Mucosa of descending colon (tissue), 3 donors: ENCODE results near the gene SPRR1A. TPM values are rescaled to one million over a fixed set of nuclear protein-coding genes. Genes with fewer than 3 reads are reported as not detected.

Source experiments
- ATAC-seq: fragments of 200-7000 bp; cut with Tn5 transposase; one replicate; pipeline ENCODE4 v1.9.1; 2020; ENCODE audit warnings: mild to moderate bottlenecking, moderate library complexity
- DNase-seq, 3 donors: peaks; one replicate each; pipeline ENCODE4 v3.0.0-alpha.2; 2020
- H3K36me3 ChIP-seq: fragments of 200-600 bp; one replicate; pipeline ENCODE4 v1.8.0; 2021; ENCODE audit warnings: low read depth, mild to moderate bottlenecking
- H3K4me1 ChIP-seq: fragments of 200-600 bp; one replicate; pipeline ENCODE4 v1.8.0; 2021; ENCODE audit warnings: low read depth, mild to moderate bottlenecking
- H3K4me3 ChIP-seq: fragments of 200-600 bp; one replicate; pipeline ENCODE4 v1.8.0; 2021; ENCODE audit warnings: mild to moderate bottlenecking
- H3K9me3 ChIP-seq: fragments of 200-600 bp; one replicate; pipeline ENCODE4 v1.8.0; 2021; ENCODE audit warnings: mild to moderate bottlenecking
- intact Hi-C, 2 donors: fragments of 100-400 bp; cut with DNase I in 1 of 2; cut with micrococcal nuclease in 1 of 2; formaldehyde crosslinking; loops; one replicate each; pipeline versions ENCODE4 v1.11.0 to v1.11.1; 2022; cut with DNase I, micrococcal nuclease
- total RNA-seq, 3 donors: library from RNA; stranded (reverse); fragmentation: NEBNext Ultra II Directional in 2 of 3; extraction: Animal tissue kit (Norgen Biotek cat#: 25700) in 2 of 3; gene quantifications; one replicate each; pipeline versions ENCODE4 v1.2.1 to v1.2.4, GENCODE V29; 2021 to 2023
- TF ChIP-seq, protein P1 (sequence below): fragments of 200-600 bp; IDR thresholded peaks from one replicate; pipeline ENCODE4 v1.8.0; 2022; ENCODE audit warnings: antibody characterized with exemption, mild to moderate bottlenecking
- donor health status: DM: no; HTN: no; CAD: no; lungs with moderate emphysema.
- donor health status: DM: no; HTN: no; CAD: no.
- donor health status: DM: no; HTN: yes; CAD: no.

The SPRR1A gene
- total RNA-seq, 3 donors from 2014 or later, result not detected

DNA sequence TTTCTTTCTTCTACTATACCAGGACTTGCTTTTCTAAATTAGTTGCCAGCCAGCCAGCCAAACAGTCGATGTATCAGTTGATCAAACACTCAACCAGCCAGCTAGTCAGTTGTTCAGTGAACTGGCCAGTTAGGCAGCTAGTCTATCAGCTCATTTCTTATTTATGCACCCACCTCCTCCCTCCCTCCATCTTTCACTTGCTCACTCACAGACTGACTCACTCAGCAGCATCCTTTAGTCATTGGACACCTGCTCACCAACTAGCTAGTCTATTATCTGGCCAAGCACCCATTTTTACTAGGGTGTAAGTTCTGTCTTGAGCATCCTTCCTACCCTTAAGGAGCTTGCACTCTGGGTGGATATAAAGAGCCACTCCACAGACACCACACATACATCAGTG is 19.3 kb upstream of the SPRR1A start:
- TF ChIP-seq, protein P1, sequence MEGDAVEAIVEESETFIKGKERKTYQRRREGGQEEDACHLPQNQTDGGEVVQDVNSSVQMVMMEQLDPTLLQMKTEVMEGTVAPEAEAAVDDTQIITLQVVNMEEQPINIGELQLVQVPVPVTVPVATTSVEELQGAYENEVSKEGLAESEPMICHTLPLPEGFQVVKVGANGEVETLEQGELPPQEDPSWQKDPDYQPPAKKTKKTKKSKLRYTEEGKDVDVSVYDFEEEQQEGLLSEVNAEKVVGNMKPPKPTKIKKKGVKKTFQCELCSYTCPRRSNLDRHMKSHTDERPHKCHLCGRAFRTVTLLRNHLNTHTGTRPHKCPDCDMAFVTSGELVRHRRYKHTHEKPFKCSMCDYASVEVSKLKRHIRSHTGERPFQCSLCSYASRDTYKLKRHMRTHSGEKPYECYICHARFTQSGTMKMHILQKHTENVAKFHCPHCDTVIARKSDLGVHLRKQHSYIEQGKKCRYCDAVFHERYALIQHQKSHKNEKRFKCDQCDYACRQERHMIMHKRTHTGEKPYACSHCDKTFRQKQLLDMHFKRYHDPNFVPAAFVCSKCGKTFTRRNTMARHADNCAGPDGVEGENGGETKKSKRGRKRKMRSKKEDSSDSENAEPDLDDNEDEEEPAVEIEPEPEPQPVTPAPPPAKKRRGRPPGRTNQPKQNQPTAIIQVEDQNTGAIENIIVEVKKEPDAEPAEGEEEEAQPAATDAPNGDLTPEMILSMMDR, result no peak
- Histone ChIP-seq H3K9me3 (no peaks in the 10 kb centered on the region), H3K4me1 (no peaks in the 10 kb centered on the region), H3K4me3 (no peak overlapping the region), H3K36me3 (no peaks in the 10 kb centered on the region)
- intact Hi-C loops, result no loop called here
- ATAC-seq (no peak), DNase-seq (no peak)

DNA sequence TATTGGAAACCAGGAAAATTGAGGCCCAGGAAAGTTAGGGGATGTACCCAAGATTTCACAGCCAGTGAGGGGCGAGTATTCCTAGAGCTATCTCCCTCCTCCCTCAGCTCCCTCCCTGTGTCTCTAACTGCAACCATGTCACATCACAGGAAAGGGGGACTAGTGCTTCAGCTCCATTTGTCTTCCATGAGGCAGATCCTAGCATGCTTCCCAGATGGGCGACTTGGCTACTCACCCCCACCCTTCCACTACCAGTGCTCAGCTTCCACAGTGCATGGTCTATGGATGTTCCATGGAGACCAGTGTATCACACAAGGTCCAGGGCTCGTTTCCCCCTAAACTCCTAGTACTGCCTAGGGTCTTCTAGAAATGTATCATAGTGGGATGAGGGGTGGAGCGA is 18.0 kb upstream of the SPRR1A start:
- ATAC-seq (no peak), DNase-seq (no peak)
- no peaks in the 10 kb centered on the region for H3K36me3 ChIP-seq
- H3K9me3 ChIP-seq, result no peaks in the 10 kb centered on the region
- H3K4me1 ChIP-seq, result no peaks in the 10 kb centered on the region
- H3K4me3 ChIP-seq, result no peak overlapping the region
- TF ChIP-seq, protein P1, result no peak
- intact Hi-C loops, result no loop called here

DNA sequence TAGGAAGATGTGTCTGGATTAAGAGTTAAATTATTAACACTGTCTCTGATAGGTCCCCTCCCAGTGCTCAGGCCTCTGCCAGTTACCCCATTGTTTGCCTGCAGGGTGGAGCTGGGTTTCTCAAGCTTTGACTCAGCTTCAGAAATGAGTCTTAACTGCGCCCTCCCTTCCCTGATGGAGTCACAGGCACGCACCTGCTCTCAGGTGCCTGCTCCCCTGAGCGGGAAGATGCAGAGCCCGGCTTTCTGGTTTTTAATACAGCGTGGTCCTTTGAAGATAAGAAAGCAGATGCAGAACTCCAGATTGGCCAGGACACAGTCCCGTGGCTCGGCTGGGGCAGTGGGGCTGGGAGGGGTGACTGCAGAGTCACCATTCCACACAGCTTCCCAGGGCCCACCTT is 16.7 kb upstream of the SPRR1A start:
- no peaks in the 10 kb centered on the region for H3K9me3 ChIP-seq
- TF ChIP-seq, protein P1, result no peak
- no peaks in the 10 kb centered on the region for H3K4me1 ChIP-seq
- ATAC-seq (no peak), DNase-seq (no peak)
- intact Hi-C loops, result no loop called here
- no peak overlapping the region for H3K4me3 ChIP-seq
- H3K36me3 ChIP-seq, result no peaks in the 10 kb centered on the region

DNA sequence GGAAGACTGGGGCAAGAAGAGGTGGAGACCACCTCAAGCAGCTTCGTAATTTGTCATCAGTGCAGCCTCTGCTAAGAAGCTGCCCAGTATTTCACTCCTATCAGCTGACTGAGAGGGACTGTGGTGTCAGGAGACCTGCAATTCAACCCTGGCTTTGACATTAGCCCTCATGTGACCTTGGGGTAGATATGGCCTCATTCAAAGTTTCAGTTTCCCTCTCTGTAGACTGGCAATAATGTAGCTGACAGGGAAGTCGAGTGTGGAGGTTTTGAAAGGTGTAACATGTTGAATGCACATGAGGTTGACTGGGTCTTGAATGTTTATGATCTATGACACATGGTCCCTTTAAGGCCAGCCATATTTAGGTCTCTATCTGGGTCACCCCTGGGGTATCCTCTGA is 15.6 kb upstream of the SPRR1A start:
- TF ChIP-seq, protein P1, result no peak
- Histone ChIP-seq H3K36me3 (no peaks in the 10 kb centered on the region), H3K4me3 (no peak overlapping the region), H3K4me1 (no peaks in the 10 kb centered on the region), H3K9me3 (no peaks in the 10 kb centered on the region)
- intact Hi-C loops, result no loop called here
- no peak for ATAC-seq
- no peak for DNase-seq

DNA sequence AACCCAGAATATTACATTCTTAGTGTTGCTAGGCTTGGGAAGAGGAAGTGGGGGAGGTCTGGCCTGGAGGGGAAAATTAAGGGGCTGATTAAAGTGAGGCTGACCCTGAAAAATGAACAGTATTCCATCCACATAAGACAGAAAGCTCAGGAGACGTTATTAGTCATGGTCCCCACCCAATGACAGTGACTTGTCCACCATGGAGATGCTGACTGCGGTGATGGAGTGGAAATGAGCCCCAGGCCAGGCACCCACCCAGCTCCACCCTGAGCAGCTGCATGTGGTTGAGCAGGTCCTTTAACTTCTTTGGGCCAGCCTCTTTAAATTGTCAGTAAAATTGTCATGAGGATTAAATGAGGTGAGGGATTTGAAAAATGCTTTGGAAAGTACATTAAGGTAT is 14.8 kb upstream of the SPRR1A start:
- no peak overlapping the region for H3K4me3 ChIP-seq
- H3K9me3 ChIP-seq, result no peaks in the 10 kb centered on the region
- intact Hi-C loops, result no loop called here
- no peaks in the 10 kb centered on the region for H3K4me1 ChIP-seq
- no peaks in the 10 kb centered on the region for H3K36me3 ChIP-seq
- DNase-seq, result no peak
- ATAC-seq, result no peak
- TF ChIP-seq, protein P1, result no peak

DNA sequence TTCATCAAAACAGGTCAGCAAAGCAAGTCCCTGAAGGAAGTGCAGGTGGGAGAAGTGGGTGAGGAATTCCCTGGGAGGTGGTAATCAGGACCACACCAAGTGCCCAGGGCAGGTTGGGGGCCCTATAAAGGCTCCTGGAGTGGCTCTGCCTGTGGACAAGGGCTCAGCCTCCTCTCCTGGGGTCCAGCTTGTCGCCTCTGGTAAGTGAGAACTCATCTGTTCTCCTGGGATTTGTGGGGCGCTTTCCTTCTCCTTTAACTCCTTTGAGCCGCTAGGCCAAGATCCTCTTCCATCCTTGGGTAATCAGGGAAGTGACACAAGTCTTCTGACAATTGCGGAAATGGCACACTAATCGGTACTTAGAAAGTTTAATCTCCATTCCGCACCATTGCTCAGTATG is 13.4 kb upstream of the SPRR1A start, which contains the start of gene SPRR4:
TSS of gene SPRR4 (plus strand) at position 154 of the 400 bp plus-strand sequence. CDS start 1,243 bp downstream, outside the sequence.
- H3K9me3 ChIP-seq, result no peaks in the 10 kb centered on the region
- H3K36me3 ChIP-seq, result no peaks in the 10 kb centered on the region
- ATAC-seq (no peak), DNase-seq (no peak)
- intact Hi-C loops, result no loop called here
- H3K4me3 ChIP-seq, result no peak within 1 kb of the TSS
- no peaks in the 10 kb centered on the region for H3K4me1 ChIP-seq
- TF ChIP-seq, protein P1, result no peak
